Measurements from ENCODE around the gene ZRANB3. TPM values are rescaled to one million over a fixed set of nuclear protein-coding genes. Genes with fewer than 3 reads are reported as not detected.

The ZRANB3 gene
- total and polyA plus RNA-seq, 4 donors, result 2.5 to 7.2 (median 4.1) TPM

GRCh38 chr2:135157856-135158255 lies 373.2 kb downstream of the ZRANB3 start:
- WGBS, result 98% methylated on average over 3 of the region's 3 CpGs
- no peak for DNase-seq (ENCODE audit: low spot score)
- H3K4me1 ChIP-seq (ENCODE audit: control insufficient read depth in 4 of 4, insufficient read depth in 4 of 4, low read length in 3 of 4), result no peaks in the 10 kb centered on the region
- no peaks in the 10 kb centered on the region for H3K27me3 ChIP-seq (ENCODE audit: control insufficient read depth in 4 of 4, insufficient read depth in 4 of 4, low read length in 3 of 4)
- H3K36me3 ChIP-seq (ENCODE audit: control insufficient read depth in 4 of 4, insufficient read depth in 3 of 4, low read depth in 1 of 4, low read length in 3 of 4), result peaks cover 0 to 42% (median 27%) of the 10 kb centered on the region in 4 donors
- H3K9ac ChIP-seq (ENCODE audit: low read depth in 1 of 2, low read length in 2 of 2), result no peak overlapping the region
- H3K9me3 ChIP-seq (ENCODE audit: control insufficient read depth in 4 of 4, low read length in 3 of 4), result no peaks in the 10 kb centered on the region
- no peak overlapping the region for H3K27ac ChIP-seq (ENCODE audit: low read depth in 1 of 2, low read length in 2 of 2)
- TF ChIP-seq RXRA (IDR thresholded peaks at IDR 0.05) (no peak), HNF4G (IDR thresholded peaks at IDR 0.05) (no peak), RAD21 (IDR thresholded peaks at IDR 0.05) (no peak), MAX (IDR thresholded peaks at IDR 0.05) (no peak), YY1 (IDR thresholded peaks at IDR 0.05) (no peak), NR2F2 (IDR thresholded peaks at IDR 0.05) (no peak), JUND (IDR thresholded peaks at IDR 0.05) (no peak), TAF1 (conservative IDR thresholded peaks at IDR 0.05) (no peak), GABPA (IDR thresholded peaks at IDR 0.05 in 1 of 2, conservative IDR thresholded peaks at IDR 0.05 in 1 of 2) (no peak), EGR1 (IDR thresholded peaks at IDR 0.05; ENCODE audit: low read depth in 2 of 2) (no peak)
- TF ChIP-seq, protein P1, sequence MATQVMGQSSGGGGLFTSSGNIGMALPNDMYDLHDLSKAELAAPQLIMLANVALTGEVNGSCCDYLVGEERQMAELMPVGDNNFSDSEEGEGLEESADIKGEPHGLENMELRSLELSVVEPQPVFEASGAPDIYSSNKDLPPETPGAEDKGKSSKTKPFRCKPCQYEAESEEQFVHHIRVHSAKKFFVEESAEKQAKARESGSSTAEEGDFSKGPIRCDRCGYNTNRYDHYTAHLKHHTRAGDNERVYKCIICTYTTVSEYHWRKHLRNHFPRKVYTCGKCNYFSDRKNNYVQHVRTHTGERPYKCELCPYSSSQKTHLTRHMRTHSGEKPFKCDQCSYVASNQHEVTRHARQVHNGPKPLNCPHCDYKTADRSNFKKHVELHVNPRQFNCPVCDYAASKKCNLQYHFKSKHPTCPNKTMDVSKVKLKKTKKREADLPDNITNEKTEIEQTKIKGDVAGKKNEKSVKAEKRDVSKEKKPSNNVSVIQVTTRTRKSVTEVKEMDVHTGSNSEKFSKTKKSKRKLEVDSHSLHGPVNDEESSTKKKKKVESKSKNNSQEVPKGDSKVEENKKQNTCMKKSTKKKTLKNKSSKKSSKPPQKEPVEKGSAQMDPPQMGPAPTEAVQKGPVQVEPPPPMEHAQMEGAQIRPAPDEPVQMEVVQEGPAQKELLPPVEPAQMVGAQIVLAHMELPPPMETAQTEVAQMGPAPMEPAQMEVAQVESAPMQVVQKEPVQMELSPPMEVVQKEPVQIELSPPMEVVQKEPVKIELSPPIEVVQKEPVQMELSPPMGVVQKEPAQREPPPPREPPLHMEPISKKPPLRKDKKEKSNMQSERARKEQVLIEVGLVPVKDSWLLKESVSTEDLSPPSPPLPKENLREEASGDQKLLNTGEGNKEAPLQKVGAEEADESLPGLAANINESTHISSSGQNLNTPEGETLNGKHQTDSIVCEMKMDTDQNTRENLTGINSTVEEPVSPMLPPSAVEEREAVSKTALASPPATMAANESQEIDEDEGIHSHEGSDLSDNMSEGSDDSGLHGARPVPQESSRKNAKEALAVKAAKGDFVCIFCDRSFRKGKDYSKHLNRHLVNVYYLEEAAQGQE (IDR thresholded peaks at IDR 0.05), result no peak
- TF ChIP-seq, protein P2, sequence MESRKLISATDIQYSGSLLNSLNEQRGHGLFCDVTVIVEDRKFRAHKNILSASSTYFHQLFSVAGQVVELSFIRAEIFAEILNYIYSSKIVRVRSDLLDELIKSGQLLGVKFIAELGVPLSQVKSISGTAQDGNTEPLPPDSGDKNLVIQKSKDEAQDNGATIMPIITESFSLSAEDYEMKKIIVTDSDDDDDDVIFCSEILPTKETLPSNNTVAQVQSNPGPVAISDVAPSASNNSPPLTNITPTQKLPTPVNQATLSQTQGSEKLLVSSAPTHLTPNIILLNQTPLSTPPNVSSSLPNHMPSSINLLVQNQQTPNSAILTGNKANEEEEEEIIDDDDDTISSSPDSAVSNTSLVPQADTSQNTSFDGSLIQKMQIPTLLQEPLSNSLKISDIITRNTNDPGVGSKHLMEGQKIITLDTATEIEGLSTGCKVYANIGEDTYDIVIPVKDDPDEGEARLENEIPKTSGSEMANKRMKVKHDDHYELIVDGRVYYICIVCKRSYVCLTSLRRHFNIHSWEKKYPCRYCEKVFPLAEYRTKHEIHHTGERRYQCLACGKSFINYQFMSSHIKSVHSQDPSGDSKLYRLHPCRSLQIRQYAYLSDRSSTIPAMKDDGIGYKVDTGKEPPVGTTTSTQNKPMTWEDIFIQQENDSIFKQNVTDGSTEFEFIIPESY (IDR thresholded peaks at IDR 0.05), result no peak
- TF ChIP-seq, protein P3, sequence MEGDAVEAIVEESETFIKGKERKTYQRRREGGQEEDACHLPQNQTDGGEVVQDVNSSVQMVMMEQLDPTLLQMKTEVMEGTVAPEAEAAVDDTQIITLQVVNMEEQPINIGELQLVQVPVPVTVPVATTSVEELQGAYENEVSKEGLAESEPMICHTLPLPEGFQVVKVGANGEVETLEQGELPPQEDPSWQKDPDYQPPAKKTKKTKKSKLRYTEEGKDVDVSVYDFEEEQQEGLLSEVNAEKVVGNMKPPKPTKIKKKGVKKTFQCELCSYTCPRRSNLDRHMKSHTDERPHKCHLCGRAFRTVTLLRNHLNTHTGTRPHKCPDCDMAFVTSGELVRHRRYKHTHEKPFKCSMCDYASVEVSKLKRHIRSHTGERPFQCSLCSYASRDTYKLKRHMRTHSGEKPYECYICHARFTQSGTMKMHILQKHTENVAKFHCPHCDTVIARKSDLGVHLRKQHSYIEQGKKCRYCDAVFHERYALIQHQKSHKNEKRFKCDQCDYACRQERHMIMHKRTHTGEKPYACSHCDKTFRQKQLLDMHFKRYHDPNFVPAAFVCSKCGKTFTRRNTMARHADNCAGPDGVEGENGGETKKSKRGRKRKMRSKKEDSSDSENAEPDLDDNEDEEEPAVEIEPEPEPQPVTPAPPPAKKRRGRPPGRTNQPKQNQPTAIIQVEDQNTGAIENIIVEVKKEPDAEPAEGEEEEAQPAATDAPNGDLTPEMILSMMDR (IDR thresholded peaks at IDR 0.05; ENCODE audit: low read depth, low read length, missing input control), result no peak
- TF ChIP-seq, protein P4, sequence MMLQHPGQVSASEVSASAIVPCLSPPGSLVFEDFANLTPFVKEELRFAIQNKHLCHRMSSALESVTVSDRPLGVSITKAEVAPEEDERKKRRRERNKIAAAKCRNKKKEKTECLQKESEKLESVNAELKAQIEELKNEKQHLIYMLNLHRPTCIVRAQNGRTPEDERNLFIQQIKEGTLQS (IDR thresholded peaks at IDR 0.05), result no peak
- no peak overlapping the region for H3K4me3 ChIP-seq (ENCODE audit: low read depth in 1 of 3, low read length in 3 of 3)

- H3K9me3 ChIP-seq (ENCODE audit: control insufficient read depth in 4 of 4, low read length in 3 of 4), result no peaks in the 10 kb centered on the region
- no peak overlapping the region for H3K27ac ChIP-seq (ENCODE audit: low read depth in 1 of 2, low read length in 2 of 2)
- H3K9ac ChIP-seq (ENCODE audit: low read depth in 1 of 2, low read length in 2 of 2), result no peak overlapping the region
- peaks cover 4 to 47% (median 40%) of the 10 kb centered on the region in 4 donors for H3K36me3 ChIP-seq (ENCODE audit: control insufficient read depth in 4 of 4, insufficient read depth in 3 of 4, low read depth in 1 of 4, low read length in 3 of 4)
- peaks cover 0 to 2% (median 0%) of the 10 kb centered on the region in 4 donors for H3K4me1 ChIP-seq (ENCODE audit: control insufficient read depth in 4 of 4, insufficient read depth in 4 of 4, low read length in 3 of 4)
- DNase-seq (ENCODE audit: low spot score), result no peak
- H3K27me3 ChIP-seq (ENCODE audit: control insufficient read depth in 4 of 4, insufficient read depth in 4 of 4, low read length in 3 of 4), result no peaks in the 10 kb centered on the region
- TF ChIP-seq YY1 (IDR thresholded peaks at IDR 0.05) (no peak), MAX (IDR thresholded peaks at IDR 0.05) (no peak)
- H3K4me3 ChIP-seq (ENCODE audit: low read depth in 1 of 3, low read length in 3 of 3), result no peak overlapping the region
Measured at GRCh38 chr2:135154962-135155361, 376.1 kb downstream of the ZRANB3 start.

All from liver (tissue), 9 donors.